ENCODE measurements around the gene DIDO1. TPM values are rescaled to one million over a fixed set of nuclear protein-coding genes. Genes with fewer than 3 reads are reported as not detected.
A peak's percentile ranks its signal among the peaks of the same experiment; 100 is the strongest.

The DIDO1 gene
- total and polyA plus RNA-seq, 2 of the 13 experiments (the other 11 are each of a cell fraction or from before 2014, with no cell fraction given): 75.0 to 75.1 TPM

GRCh38 chr20:62925420-62926228 lies 681 bp downstream of the DIDO1 start (continued):
- no peak for TF ChIP-seq BCLAF1 (IDR thresholded peaks at IDR 0.05)
- no peak for TF ChIP-seq NR3C1 (CRISPR knock-in tag; IDR thresholded peaks at IDR 0.05)
- TF ChIP-seq TRAFD1 (CRISPR knock-in tag; IDR thresholded peaks at IDR 0.05; ENCODE audit: borderline replicate concordance): no peak; the same call in 1 of the 2 replicates
- TF ChIP-seq MYC (CRISPR knock-in tag; IDR thresholded peaks at IDR 0.05; ENCODE audit: borderline replicate concordance): 0 out of 2 replicates have a peak, but pooled peaks have one; percentile 18
- TF ChIP-seq TOE1 (CRISPR knock-in tag; IDR thresholded peaks at IDR 0.05): no peak
- TF ChIP-seq EP300 (IDR thresholded peaks at IDR 0.05; ENCODE audit: low read depth in 2 of 2, low read length in 2 of 2): no peak
- TF ChIP-seq EP300 (CRISPR knock-in tag; IDR thresholded peaks at IDR 0.05; ENCODE audit: borderline replicate concordance): no peak
- TF ChIP-seq CEBPB (IDR thresholded peaks at IDR 0.05; ENCODE audit: borderline replicate concordance, low read depth, low read length): no peak
- no peak for TF ChIP-seq ZNF75D (CRISPR knock-in tag; IDR thresholded peaks at IDR 0.05; ENCODE audit: borderline replicate concordance)
- no peak for TF ChIP-seq MIER2 (CRISPR knock-in tag; IDR thresholded peaks at IDR 0.05)
- no peak for TF ChIP-seq FOXO1 (CRISPR knock-in tag; IDR thresholded peaks at IDR 0.05)
- TF ChIP-seq ZNF556 (CRISPR knock-in tag; IDR thresholded peaks at IDR 0.05; ENCODE audit: borderline replicate concordance): no peak
- TF ChIP-seq NRL (CRISPR knock-in tag; IDR thresholded peaks at IDR 0.05; ENCODE audit: borderline replicate concordance): 0 out of 2 replicates have a peak, but pooled peaks have one; percentile 51
- TF ChIP-seq ZFP62 (CRISPR knock-in tag; IDR thresholded peaks at IDR 0.05): 0 out of 2 replicates have a peak, but pooled peaks have one; percentile 10
- no peak for TF ChIP-seq ZNF367 (CRISPR knock-in tag; IDR thresholded peaks at IDR 0.05; ENCODE audit: borderline replicate concordance)
- TF ChIP-seq ZMAT5 (CRISPR knock-in tag; IDR thresholded peaks at IDR 0.05; ENCODE audit: borderline replicate concordance, low read depth): no peak
- no peak; the same call in none of the 2 replicates for TF ChIP-seq EED (CRISPR knock-in tag; IDR thresholded peaks at IDR 0.05)
- TF ChIP-seq ATAD3A (CRISPR knock-in tag; IDR thresholded peaks at IDR 0.05): no peak
- TF ChIP-seq ZNF547 (CRISPR knock-in tag; IDR thresholded peaks at IDR 0.05): peak; percentile 68; the same call in 1 of the 2 replicates
- TF ChIP-seq NFIC (IDR thresholded peaks at IDR 0.05; ENCODE audit: low read length): no peak
- TF ChIP-seq BRCA1 (CRISPR knock-in tag; IDR thresholded peaks at IDR 0.05): no peak; the same call in 1 of the 2 replicates
- no peak for TF ChIP-seq ZNF773 (CRISPR knock-in tag; IDR thresholded peaks at IDR 0.05; ENCODE audit: borderline replicate concordance)
- peak; percentile 81; the same call in 1 of the 2 replicates for TF ChIP-seq DZIP1 (CRISPR knock-in tag; IDR thresholded peaks at IDR 0.05)

All from HepG2 (cell line).